Activated naive CD4-positive, alpha-beta T cell treated with Interleukin-2 at 50 U/mL for 16 hours (primary cell): Measurements from ENCODE around the gene OBP2A.
"Not testable (repeated sequence)": the region's sequence is repeated elsewhere in the genome, so short reads cannot be mapped to it uniquely, and the experiment has no call there.

Source experiments
- DNase-seq: peaks from one replicate; pipeline ENCODE4 v3.0.0-alpha.2; 2020

Gene OBP2A

DNA sequence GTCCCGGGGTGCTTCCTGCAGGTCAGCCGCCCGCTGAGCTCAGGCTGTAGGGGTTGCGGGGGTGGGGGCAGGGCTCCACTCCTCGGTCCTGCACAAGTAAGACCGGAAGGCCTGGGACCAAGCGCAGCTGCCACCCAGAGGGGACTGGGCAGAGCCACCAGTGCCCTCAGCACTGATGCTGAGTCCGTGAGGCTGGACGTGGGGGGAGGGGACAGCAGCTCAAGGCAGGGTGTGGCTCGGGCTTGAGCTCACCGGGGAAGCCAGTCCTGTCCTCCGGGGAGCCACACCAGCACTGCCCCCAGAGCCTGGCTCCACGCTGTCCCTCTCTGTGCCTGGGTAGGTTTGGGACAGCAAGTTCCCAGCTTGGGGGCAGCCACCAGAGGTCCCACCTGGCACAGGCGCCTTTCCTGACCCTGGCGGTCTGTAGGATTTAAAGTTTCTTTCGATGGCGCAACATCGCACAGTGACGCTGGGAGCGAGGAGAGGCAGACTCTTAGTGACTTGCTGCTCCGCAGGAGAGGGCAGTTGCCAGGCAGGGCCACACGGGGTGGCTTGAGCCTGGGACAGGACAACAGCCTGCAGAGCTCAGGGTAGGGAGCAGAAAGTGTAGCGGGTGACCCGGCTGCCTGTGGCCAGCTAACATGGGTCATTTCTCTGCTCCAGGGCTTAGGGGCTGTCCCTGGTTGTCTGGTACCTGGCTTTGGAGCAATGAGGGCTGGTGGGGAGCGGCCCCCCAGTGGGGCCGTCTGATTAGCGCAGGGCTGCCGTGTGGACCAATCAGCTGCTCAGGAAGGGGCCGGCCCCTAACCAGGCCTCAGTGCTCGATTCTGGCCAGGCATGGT lies 19.0 kb upstream of the OBP2A start:
- DNase-seq = no peak

DNA sequence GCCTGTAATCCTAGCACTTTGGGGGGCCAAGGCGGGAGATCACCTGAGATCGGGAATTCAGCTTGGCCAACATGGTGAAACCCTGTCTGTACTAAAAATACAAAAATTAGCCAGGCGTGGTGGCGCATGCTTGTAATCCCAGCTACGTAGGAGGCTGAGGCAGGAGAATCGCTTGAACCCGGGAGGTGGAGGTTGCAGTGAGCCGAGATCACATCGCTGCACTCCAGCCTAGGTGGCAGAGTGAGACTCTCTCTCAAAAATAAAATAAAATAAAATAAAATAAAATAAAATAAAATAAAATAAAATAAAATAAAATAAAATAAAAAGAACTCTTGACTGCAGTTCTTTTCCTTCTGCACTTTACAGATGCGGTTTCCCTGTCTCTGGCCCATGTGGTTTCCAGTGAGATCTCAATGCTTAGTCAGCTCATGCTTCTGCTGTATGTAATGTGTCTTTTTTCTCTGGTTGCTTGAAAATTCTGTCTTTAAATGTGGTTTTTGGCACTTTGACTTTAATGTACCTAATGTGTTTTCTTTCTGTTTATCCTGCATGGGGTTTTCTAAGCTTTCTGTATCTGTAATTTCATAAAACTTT lies 17.0 kb upstream of the OBP2A start:
- not testable (repeated sequence) for DNase-seq

DNA sequence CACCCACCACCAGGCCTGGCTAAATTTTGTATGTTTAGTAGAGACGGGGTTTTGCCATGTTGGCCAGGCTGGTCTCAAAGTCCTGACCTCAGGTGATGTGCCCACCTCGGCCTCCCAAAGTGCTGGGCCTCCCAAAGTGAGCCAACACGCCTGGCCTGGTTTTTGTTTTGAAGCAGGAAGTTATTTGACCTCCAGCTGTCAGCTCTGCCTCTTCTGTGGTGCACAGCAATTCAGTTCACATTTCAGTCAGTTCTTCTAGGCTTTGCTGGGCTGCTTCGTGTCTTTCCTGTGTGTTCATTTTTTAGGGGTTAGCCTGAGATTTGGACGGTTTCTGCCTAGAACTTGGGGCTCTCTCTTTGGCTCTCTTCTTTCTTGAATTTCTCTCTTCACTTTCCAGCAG lies 15.8 kb upstream of the OBP2A start:
- DNase-seq = no peak

DNA sequence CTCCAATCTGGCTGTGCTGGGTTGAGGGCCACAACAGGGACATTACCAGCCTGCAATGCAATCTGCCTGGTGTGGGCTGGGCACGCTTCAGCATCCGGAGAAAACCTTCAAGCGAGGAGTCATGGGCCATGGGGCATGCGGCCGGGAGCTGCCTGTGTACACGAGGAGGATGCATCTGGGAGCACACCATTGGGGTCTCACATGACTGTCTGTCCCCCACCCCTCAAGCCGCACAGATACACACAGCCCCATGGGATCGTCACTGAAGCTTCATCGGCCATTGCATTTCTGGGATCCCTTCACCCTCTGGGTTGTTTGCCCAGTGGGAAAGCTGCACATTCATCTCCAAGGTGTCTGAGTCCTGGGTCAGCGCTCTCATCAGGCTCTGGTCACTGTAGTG lies 14.8 kb upstream of the OBP2A start:
- no peak for DNase-seq

DNA sequence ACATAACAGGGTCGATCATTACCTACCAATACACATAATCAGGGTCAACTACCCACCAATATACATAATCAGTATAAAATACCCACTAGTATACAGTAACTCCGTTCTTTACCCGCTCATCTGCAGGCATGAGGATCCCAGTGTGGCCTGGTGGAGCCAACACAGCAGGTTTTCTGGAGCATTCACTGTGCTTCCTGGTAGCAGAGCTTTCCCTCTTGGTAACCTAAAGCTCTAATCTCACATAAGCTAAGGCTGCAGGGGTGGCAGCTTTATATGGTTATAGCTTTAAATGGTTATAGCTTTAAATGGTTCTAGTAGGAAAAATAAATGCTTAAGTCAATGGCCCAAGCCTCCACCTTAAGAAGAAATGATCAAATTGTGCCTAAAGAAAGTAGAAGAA lies 12.8 kb upstream of the OBP2A start:
- no peak for DNase-seq

DNA sequence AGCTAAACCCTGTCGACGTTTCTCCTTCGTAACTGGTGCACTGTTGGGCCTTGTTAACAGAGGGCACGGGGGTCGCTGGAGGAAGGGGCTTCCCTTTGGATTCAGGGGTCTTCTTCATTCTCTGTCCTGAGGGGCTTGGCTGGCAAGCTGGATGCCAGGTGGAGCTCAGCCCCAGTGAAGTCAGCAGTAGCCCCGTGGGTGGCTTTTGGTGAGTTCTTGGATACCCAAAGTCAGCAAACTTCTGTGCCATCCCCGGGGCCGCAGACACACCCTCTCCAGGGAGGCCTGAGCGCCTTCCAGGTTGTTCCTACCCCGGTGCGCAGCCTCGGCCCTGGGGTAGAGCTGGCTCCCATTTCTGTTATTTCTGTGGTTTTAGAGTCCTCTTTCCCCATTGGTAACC lies 12.3 kb upstream of the OBP2A start:
- DNase-seq = no peak

DNA sequence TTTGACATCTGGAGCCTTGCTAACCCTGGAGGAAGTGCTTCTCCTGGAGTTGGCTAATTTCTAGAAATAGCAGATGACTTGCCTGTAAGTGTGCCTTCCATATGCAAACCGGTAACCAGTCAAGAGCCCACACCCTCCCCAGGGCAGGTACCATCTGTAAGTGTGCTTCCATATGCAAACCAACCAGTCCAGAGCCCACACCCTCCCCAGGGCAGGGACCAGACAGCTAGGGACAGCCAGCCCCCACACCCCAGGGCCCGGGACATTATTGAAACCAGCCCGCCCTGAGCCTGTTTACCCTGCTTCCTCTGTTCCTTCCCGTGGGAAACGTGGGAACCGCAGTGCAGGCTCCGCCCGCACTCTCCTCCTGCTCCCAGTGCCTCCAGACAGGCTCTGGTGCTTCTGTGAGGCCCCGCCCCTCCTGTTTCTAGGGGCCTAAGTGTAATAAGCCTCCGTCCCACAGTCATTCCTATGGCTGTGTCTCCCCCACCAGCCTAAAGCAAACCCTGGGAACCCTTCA lies 11.7 kb upstream of the OBP2A start:
- DNase-seq = not testable (repeated sequence)

DNA sequence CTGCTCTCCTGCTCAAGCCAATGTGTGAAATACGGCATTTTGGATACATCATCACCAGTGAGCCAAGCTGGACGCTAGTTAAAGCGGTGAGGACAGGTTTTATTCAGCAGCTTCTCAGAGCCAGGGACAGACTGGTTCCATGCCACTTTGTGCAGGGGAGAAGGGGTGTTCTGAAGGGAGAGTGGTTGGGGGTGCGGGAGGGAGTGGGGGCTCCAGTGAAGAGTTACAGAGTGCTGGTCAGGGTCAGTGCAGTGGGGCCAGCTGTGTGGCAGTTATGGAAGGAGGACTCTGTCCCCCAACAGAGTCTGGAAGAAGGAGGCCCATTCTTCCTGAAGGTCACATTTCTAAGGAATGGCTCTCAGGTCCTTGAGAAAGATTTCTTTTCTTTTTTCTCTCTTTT lies 11.1 kb upstream of the OBP2A start:
- DNase-seq = not testable (repeated sequence)

DNA sequence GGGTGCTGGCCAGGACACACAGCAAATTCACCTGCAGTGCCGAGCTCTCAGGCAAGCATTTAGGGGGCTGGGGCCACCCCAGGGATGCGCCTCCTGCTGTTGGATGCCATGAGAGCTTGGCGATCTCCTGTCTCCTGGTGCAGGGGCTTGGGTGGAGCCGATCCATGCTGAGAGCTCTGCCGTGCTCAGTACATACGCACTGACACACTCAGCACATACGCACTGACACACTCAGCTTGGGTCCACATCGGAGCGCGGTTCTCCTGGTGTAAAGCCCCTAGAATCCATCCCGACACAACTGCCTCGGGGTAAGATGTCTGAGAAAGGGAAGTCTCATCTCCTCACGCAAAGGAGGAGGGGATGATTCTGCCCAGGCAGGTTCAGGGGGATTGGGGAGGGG lies 10.3 kb upstream of the OBP2A start:
- DNase-seq = not testable (repeated sequence)

DNA sequence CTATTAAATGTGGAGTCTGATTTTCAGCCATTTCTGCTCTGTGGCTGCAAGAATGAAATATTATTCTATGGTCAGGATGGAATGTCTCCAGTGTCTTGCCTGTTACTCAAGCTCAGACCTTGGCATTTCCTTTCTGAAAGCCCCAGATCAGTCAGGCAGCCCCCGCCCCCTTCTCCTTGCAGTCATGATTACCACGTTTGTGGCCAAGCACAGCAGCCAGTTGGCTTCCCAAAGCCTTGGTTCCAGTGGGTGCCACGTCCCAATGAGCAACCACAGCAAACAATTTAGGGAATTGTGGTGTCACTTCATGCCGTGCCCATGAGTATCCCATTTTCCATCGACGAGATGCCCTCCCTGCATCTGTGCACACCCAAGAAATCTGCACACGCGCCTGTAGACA lies 9.7 kb upstream of the OBP2A start:
- no peak for DNase-seq

DNA sequence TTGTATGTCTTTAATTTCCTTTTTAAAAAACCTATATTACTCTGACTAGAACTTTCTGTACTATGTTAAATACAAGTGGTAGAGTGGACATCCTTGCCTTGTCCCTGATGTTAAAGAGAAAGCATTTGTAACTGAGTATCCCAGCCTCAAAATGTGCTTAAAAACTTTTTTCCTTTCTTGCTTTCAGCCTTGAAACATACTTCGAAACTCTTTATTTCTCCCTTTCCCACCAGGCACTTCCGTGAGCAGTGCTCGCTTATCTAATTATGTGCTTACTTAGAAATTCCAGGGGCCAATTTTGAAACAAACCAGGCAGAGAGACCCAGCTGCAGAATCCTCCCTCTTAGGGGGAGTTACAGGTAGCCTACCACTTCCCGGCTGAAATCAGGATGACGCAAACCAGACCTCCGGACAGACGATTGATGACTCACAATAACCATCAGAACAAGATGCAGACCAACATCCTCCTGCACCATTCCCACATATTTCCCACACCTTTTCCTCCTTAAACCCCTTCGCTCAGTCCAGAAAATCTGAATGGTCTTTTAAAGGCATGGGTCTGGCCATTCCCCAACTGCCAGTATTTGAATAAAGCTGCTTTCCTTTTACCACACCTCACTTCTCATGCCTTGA lies 2.5 kb upstream of the OBP2A start:
- not testable (repeated sequence) for DNase-seq

DNA sequence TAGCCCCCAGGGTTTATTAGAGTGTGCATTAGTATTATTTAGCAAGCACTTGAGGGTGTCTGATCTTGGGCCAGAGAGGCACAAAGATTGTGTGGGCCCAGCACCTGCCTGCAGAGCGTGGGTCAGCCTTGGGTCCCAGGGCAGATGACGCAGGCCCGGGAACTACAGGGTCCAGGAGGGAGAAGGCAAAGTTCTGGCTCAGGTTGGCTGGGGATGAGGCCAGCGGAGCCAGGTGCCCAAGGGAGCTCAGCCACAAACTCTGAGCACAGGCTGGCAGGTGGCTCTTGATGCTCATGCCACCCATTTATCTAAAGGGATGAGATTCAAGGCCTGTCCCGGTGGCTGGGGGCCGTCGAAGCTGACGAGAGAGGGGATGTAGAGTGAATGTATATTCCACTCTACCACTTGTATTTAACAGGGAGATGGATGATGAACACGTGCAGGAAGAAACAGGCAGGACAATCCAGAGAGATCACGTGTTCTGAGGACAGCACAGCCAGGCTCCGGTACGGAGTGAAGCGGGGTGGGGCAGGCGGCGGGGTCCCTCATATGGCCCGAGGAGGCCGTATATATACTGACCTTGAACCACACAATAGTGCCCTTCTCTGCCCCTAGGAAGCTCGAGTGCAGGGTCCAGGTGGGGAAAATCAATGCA lies 818 bp upstream of the OBP2A start:
- no peak for DNase-seq

DNA sequence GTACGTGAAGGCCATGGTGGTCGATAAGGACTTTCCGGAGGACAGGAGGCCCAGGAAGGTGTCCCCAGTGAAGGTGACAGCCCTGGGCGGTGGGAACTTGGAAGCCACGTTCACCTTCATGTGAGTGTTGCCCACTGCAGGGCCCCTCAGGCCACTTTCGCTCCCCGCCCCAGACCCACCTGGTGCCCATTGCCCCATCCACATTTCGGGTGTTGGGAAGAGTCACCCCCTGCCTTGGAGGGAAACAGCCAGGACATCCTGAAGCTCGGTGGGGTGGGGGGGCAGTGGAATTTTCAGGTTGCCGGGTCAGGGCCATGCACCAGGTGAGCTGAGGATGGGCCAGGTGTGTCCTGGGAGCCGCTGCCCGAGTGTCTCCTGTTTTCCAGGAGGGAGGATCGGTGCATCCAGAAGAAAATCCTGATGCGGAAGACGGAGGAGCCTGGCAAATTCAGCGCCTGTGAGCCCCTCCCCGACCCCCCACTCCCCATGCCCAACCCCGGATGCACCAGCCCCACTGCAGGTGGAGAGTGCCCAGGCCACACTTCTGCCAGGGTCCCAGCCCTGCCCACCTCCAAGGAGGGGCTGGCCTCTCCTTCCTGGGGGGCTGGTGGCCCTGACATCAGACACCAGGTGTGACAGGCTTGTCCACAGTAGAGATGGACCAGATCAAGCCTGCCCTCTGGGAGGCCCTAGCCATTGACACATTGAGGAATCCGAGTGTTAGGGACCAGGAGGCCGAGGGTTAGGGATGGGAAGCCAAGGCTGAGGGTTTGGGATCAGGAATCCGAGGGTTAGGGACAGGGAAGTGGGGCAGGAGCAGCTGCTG lies 1.1 kb downstream of the OBP2A start:
- DNase-seq = not testable (repeated sequence)

DNA sequence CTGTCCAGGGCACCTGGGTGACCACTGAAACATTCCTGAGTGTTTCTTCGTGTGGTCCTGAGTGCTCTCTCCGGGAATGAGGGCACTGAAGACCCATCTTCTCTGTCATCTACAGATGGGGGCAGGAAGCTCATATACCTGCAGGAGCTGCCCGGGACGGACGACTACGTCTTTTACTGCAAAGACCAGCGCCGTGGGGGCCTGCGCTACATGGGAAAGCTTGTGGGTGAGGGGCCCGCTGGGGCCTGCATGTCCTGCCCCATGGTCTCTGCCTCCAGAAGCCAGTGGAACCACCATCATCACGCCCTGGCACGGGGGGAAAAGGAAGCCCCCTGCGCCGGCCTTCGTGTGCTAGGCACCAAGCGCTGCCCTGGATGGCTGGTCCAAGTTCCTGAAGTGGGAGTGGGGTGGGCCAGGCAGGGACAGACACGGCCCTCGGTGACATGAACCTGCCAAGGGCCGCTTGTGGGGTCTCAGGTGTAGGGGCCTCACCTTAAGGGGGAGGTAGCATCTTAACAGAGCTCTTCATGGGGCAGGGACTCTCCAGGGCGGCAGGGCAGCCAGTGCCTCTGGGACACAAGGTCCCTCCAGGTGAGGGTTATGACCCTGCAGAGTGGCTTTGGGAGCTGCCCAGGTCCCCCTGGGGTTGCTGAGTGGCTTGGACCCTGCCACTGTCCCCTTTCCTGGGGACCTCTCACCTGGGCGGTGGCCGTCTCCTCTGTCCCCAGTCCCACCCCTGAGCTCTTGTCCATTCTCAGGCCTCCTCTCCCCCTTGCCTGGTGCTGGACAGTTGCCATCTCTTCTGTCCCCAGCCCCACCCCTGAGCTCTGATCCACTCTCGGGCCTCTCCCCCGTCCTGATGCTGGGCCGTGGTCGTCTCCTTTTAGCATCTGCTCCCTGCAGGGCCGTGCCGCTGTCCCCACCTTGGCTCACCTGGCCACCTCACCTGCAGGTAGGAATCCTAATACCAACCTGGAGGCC lies 2.1 kb downstream of the OBP2A start:
- DNase-seq = no peak

DNA sequence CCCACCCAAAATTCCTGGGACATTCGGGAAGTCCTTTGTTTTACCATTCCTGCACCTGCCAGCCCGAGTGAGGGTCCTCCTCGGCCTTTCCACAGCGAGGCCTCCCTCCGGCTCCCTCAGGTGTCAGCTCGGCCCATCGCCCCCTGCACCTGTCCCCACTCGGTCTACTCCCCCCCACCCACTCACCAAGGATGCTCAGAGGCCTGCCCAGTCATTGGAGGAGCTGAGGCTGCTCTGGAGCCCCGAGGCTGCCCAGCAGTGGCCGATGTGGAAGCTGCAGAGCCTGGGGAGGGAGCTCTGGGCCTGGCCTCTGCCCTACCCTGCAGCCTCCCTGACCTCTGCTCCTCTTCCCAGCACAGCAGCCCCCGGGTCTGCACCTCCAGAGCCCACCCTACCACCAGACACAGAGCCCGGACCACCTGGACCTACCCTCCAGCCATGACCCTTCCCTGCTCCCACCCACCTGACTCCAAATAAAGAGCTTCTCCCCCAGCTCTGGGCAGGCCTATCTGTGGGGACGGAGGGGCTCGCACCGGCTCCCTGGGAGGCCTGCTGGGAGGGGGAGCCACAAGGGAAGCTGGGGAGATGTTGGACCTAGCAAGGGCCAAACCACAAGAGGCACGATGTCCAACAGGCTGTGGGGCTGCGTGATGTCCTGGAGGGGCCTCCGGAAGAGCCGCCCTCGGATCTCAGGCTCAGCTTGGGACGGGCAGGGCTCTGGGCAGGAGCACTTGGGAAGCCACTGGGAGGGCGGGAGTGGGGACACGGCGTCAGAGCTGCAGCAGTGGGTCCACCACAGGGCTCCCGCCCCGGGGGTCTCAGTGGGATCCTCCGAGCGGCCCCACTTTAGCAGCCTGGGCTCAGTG lies 3.8 kb downstream of the OBP2A start:
- DNase-seq = not testable (repeated sequence)

DNA sequence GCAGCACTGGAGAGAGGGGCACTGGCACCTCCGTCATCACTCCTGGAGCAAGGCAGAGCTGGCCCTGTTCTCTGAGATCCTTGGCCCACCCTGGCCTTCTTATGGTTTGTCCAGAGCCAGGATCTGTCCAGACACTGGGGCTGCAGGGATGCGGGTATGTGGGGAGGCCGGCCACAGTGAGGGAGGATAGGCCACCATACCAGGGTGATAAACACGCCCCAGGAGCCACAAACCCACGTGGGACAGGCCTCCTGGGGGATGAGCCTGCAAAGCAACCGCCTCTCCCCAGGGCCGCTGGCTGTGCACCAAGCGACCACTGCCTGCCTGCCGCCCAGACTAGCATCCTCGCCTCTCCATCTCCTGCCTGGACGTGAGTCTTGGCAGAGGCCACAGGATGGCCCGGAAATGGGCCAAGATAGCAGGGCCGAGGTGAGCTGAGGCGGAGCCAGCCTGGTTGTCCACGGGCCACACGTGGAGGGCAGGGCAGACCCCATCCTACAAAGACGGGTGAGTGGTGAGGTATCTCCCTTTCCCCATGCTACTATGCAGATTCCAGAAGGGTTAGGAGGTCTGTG lies 4.5 kb downstream of the OBP2A start:
- DNase-seq = no peak

DNA sequence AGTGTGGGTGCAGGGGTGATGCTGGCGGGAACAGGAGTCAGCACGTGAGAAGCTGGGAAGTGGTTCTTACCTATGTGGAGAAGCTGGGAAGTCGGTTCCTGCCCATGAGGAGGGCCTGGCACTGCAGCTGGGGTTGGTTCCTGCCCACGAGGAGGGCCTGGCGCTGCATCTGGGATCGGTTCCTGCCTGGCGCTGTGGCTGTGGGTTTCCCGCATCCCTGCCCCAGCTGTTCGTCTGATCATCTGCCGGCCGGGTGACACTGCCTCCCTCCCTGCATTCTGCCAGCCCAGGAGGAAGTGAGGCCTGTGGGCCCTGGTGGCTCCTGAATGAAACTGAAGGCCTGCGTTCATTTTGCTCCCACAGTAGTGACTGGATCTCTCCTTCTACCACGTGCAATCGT lies 5.1 kb downstream of the OBP2A start:
- no peak for DNase-seq

DNA sequence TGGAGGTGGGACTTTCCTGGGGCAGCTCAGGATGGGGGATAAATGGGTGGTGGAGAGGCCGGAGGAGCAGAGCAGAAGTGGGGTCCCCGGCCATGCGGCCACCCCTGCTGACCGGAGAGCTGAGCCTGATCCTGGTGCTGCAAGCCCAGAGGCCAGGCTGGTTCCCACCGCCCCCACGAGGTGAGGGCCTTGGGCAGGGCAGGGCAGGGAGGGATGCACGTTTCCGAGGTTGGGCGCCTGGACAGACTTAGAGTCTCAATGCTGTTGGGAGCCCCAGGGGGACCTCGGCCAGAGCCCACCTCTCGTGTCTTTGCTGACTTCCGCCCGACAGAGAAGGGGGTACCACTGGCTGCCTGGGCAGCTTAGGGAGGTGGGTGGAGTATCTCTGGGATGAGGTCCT lies 5.5 kb downstream of the OBP2A start:
- no peak for DNase-seq

DNA sequence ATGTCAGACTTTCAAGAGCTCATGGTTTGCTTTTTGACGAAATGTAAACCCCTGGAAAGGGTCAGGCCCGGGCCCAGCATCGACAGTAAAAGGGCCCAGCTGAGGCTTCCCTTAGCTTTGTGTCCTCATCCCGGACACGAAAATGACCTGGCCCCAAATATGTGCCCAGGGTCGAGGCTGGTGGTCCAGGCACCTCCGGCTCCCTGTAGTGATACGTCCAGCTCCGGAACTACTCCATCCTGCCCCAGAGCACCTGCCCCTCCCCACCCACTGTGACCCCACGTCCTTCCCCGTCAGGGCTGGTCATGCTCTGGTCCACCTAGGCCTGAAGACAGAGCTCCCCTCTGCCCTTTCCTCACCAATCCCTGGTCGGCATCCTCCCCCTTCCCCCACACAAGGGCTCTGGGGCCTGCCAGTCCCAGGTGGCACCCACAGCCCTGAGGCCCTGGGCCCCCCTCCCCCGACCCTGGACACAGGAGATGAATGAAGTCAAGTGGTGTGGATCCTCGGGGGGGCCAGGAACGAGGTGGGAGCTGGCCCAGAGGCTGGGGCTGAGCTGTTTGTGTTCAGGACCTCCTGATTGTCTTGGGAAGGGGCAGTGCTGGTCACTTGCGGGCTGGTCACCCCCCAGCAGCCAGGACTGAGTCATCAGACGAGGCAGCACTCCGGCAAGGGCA lies 6.2 kb downstream of the OBP2A start:
- no peak for DNase-seq
